Measurements from ENCODE around the gene UBE2M. TPM values are rescaled to one million over a fixed set of nuclear protein-coding genes. Genes with fewer than 3 reads are reported as not detected.

UBE2M gene
- total RNA-seq, 5 donors from 2014 or later (not counting 1 experiment from before 2014, with no cell fraction given): 35.6 to 53.5 (median 48.6) TPM

GRCh38 chr19:58535857-58536256, 22.6 kb downstream of the UBE2M start:
- H3K4me1 ChIP-seq (ENCODE audit: control insufficient read depth in 1 of 2, extremely low read depth in 1 of 2, insufficient read depth in 2 of 2, low read length in 2 of 2): peaks cover 3 to 16% of the 10 kb centered on the region in 2 experiments
- DNase-seq (no peak), ATAC-seq (replicated peaks in 1 of 4) (no peak)
- Mint-ChIP-seq H3K27me3 (peaks cover 0 to 7% of the 10 kb centered on the region in 2 donors), H3K9me3 (no peaks in the 10 kb centered on the region), H3K27ac (no peak overlapping the region), H3K4me1 (peaks cover 6 to 12% (median 9%) of the 10 kb centered on the region in 3 donors), H3K4me3 (no peak overlapping the region), H3K36me3 (no peaks in the 10 kb centered on the region)
- WGBS (ENCODE audit: insufficient coverage): no CpG with 5 or more reads among the region's 3 CpGs
- CTCF ChIA-PET: no interaction called here
- no peaks in the 10 kb centered on the region for H3K9me3 ChIP-seq
- POLR2A ChIA-PET: no interaction called here
- no peak overlapping the region for H3K4me3 ChIP-seq (ENCODE audit: control insufficient read depth in 1 of 2, extremely low read depth in 1 of 2, low read length in 1 of 2)
- H3K27ac ChIP-seq (ENCODE audit: low read length): no peak overlapping the region
- peaks cover 0 to 47% of the 10 kb centered on the region in 2 experiments for H3K27me3 ChIP-seq (replicated peaks in 1 of 2; ENCODE audit: control insufficient read depth in 2 of 2, extremely low read depth in 1 of 2, insufficient read depth in 2 of 2, low read length in 1 of 2)
- H3K36me3 ChIP-seq (ENCODE audit: control insufficient read depth in 2 of 2, extremely low read depth in 1 of 2, insufficient read depth in 1 of 2, low read length in 1 of 2): no peaks in the 10 kb centered on the region

GRCh38 chr19:58531034-58531840, 27.2 kb downstream of the UBE2M start:
- Mint-ChIP-seq H3K9me3 (no peaks in the 10 kb centered on the region), H3K4me1 (no peaks in the 10 kb centered on the region), H3K4me3 (no peak overlapping the region), H3K27ac (no peak overlapping the region), H3K27me3 (peaks cover 0 to 3% of the 10 kb centered on the region in 2 donors), H3K36me3 (no peaks in the 10 kb centered on the region)
- H3K4me3 ChIP-seq (ENCODE audit: control insufficient read depth in 1 of 2, extremely low read depth in 1 of 2, low read length in 1 of 2): no peak overlapping the region
- H3K27me3 ChIP-seq (replicated peaks in 1 of 2; ENCODE audit: control insufficient read depth in 2 of 2, extremely low read depth in 1 of 2, insufficient read depth in 2 of 2, low read length in 1 of 2): peaks cover 0 to 12% of the 10 kb centered on the region in 2 experiments
- H3K4me1 ChIP-seq (ENCODE audit: control insufficient read depth in 1 of 2, extremely low read depth in 1 of 2, insufficient read depth in 2 of 2, low read length in 2 of 2): no peaks in the 10 kb centered on the region
- no peaks in the 10 kb centered on the region for H3K9me3 ChIP-seq
- ATAC-seq (replicated peaks in 1 of 4) (no peak), DNase-seq (no peak)
- WGBS (ENCODE audit: insufficient coverage): 87% methylated on average over 6 of the region's 10 CpGs
- no peaks in the 10 kb centered on the region for H3K36me3 ChIP-seq (ENCODE audit: control insufficient read depth in 2 of 2, extremely low read depth in 1 of 2, insufficient read depth in 1 of 2, low read length in 1 of 2)
- H3K27ac ChIP-seq (ENCODE audit: low read length): no peak overlapping the region
- ChIA-PET POLR2A (no interaction called here), CTCF (no interaction called here)

GRCh38 chr19:58529405-58529804, 29.0 kb downstream of the UBE2M start:
- WGBS (ENCODE audit: insufficient coverage): 88% methylated on average over 1 of the region's 3 CpGs
- H3K27ac ChIP-seq (ENCODE audit: low read length): no peak overlapping the region
- H3K9me3 Mint-ChIP-seq: no peaks in the 10 kb centered on the region

GRCh38 chr19:58522709-58523108, 35.7 kb downstream of the UBE2M start:
- Mint-ChIP-seq H3K9me3 (peaks cover 0 to 4% (median 0%) of the 10 kb centered on the region in 3 donors), H3K4me3 (no peak overlapping the region), H3K27ac (no peak overlapping the region), H3K27me3 (no peaks in the 10 kb centered on the region), H3K36me3 (no peaks in the 10 kb centered on the region), H3K4me1 (peaks cover 23 to 30% (median 28%) of the 10 kb centered on the region in 3 donors)
- ATAC-seq (replicated peaks in 1 of 4) (no peak), DNase-seq (no peak)
- POLR2A ChIA-PET: no interaction called here
- no peak overlapping the region for H3K27ac ChIP-seq (ENCODE audit: low read length)
- no peaks in the 10 kb centered on the region for H3K36me3 ChIP-seq (ENCODE audit: control insufficient read depth in 2 of 2, extremely low read depth in 1 of 2, insufficient read depth in 1 of 2, low read length in 1 of 2)
- no peak overlapping the region for H3K4me3 ChIP-seq (ENCODE audit: control insufficient read depth in 1 of 2, extremely low read depth in 1 of 2, low read length in 1 of 2)
- H3K27me3 ChIP-seq (replicated peaks in 1 of 2; ENCODE audit: control insufficient read depth in 2 of 2, extremely low read depth in 1 of 2, insufficient read depth in 2 of 2, low read length in 1 of 2): no peaks in the 10 kb centered on the region
- peaks cover 11 to 28% of the 10 kb centered on the region in 2 experiments for H3K4me1 ChIP-seq (ENCODE audit: control insufficient read depth in 1 of 2, extremely low read depth in 1 of 2, insufficient read depth in 2 of 2, low read length in 2 of 2)
- CTCF ChIA-PET: no interaction called here
- no peaks in the 10 kb centered on the region for H3K9me3 ChIP-seq
- 96% methylated on average over 2 of the region's 3 CpGs for whole genome bisulfite sequencing (ENCODE audit: insufficient coverage)

More at GRCh38 chr19:58529405-58529804, 29.0 kb downstream of the UBE2M start:
- H3K27me3 ChIP-seq (replicated peaks in 1 of 2; ENCODE audit: control insufficient read depth in 2 of 2, extremely low read depth in 1 of 2, insufficient read depth in 2 of 2, low read length in 1 of 2): peaks cover 0 to 6% of the 10 kb centered on the region in 2 experiments
- ChIA-PET POLR2A (no interaction called here), CTCF (no interaction called here)
- ATAC-seq (replicated peaks in 1 of 4): no peak
- no peak for DNase-seq
- no peak overlapping the region for H3K4me3 Mint-ChIP-seq
- peaks cover 0 to 3% of the 10 kb centered on the region in 2 donors for H3K27me3 Mint-ChIP-seq
- no peaks in the 10 kb centered on the region for H3K9me3 ChIP-seq
- H3K36me3 Mint-ChIP-seq: no peaks in the 10 kb centered on the region
- H3K27ac Mint-ChIP-seq: no peak overlapping the region
- no peaks in the 10 kb centered on the region for H3K4me1 Mint-ChIP-seq
- H3K4me3 ChIP-seq (ENCODE audit: control insufficient read depth in 1 of 2, extremely low read depth in 1 of 2, low read length in 1 of 2): no peak overlapping the region
- no peaks in the 10 kb centered on the region for H3K36me3 ChIP-seq (ENCODE audit: control insufficient read depth in 2 of 2, extremely low read depth in 1 of 2, insufficient read depth in 1 of 2, low read length in 1 of 2)
- no peaks in the 10 kb centered on the region for H3K4me1 ChIP-seq (ENCODE audit: control insufficient read depth in 1 of 2, extremely low read depth in 1 of 2, insufficient read depth in 2 of 2, low read length in 2 of 2)

GRCh38 chr19:58521651-58522050, 36.8 kb downstream of the UBE2M start:
- no peak for ATAC-seq (replicated peaks in 1 of 4)
- Mint-ChIP-seq H3K9me3 (peaks cover 0 to 4% (median 0%) of the 10 kb centered on the region in 3 donors), H3K36me3 (no peaks in the 10 kb centered on the region), H3K4me1 (peaks cover 23 to 35% (median 32%) of the 10 kb centered on the region in 3 donors), H3K27ac (no peak overlapping the region), H3K27me3 (no peaks in the 10 kb centered on the region), H3K4me3 (no peak overlapping the region)
- H3K27me3 ChIP-seq (replicated peaks in 1 of 2; ENCODE audit: control insufficient read depth in 2 of 2, extremely low read depth in 1 of 2, insufficient read depth in 2 of 2, low read length in 1 of 2): no peaks in the 10 kb centered on the region
- WGBS (ENCODE audit: insufficient coverage): 93% methylated on average over 2 of the region's 4 CpGs
- H3K27ac ChIP-seq (ENCODE audit: low read length): no peak overlapping the region
- H3K36me3 ChIP-seq (ENCODE audit: control insufficient read depth in 2 of 2, extremely low read depth in 1 of 2, insufficient read depth in 1 of 2, low read length in 1 of 2): peaks cover 0 to 6% of the 10 kb centered on the region in 2 donors
- no peak for DNase-seq
- no peak overlapping the region for H3K4me3 ChIP-seq (ENCODE audit: control insufficient read depth in 1 of 2, extremely low read depth in 1 of 2, low read length in 1 of 2)
- no peaks in the 10 kb centered on the region for H3K9me3 ChIP-seq
- POLR2A ChIA-PET: interaction anchor here in 1 of 2 donors (0.6 kb wide), 1 partner anchor 53 kb away, joined by 6 read pairs; no protein-coding TSS in a partner anchor
- H3K4me1 ChIP-seq (ENCODE audit: control insufficient read depth in 1 of 2, extremely low read depth in 1 of 2, insufficient read depth in 2 of 2, low read length in 2 of 2): peaks cover 11 to 33% of the 10 kb centered on the region in 2 experiments
- CTCF ChIA-PET: interaction anchor here (0.6 to 2.7 kb wide), 5 partner anchors 22 to 633 kb away, joined by 3 to 13 read pairs (median 4); partner anchors contain the start of genes TRIM28 (in 1 of the 2) and ZNF814 (in 1 of the 2)

- peaks cover 11 to 41% of the 10 kb centered on the region in 2 experiments for H3K4me1 ChIP-seq (ENCODE audit: control insufficient read depth in 1 of 2, extremely low read depth in 1 of 2, insufficient read depth in 2 of 2, low read length in 2 of 2)
- no peaks in the 10 kb centered on the region for H3K27me3 ChIP-seq (replicated peaks in 1 of 2; ENCODE audit: control insufficient read depth in 2 of 2, extremely low read depth in 1 of 2, insufficient read depth in 2 of 2, low read length in 1 of 2)
- DNase-seq (no peak), ATAC-seq (replicated peaks in 1 of 4) (no peak)
- 80% methylated on average over 1 of the region's 7 CpGs for WGBS (ENCODE audit: insufficient coverage)
- POLR2A ChIA-PET: interaction anchor here in 1 of 2 donors (0.6 to 1.2 kb wide), 2 partner anchors 24 to 55 kb away, joined by 3 to 4 read pairs; partner anchors contain the start of gene TRIM28
- peak overlapping the region; percentile 92 for H3K27ac ChIP-seq (ENCODE audit: low read length)
- H3K36me3 ChIP-seq (ENCODE audit: control insufficient read depth in 2 of 2, extremely low read depth in 1 of 2, insufficient read depth in 1 of 2, low read length in 1 of 2): peaks cover 0 to 16% of the 10 kb centered on the region in 2 donors
- H3K27me3 Mint-ChIP-seq: no peaks in the 10 kb centered on the region
- peak overlapping the region; percentile 2 to 88 for H3K4me3 ChIP-seq (ENCODE audit: control insufficient read depth in 1 of 2, extremely low read depth in 1 of 2, low read length in 1 of 2)
- peaks cover 31 to 44% (median 41%) of the 10 kb centered on the region in 3 donors for H3K4me1 Mint-ChIP-seq
- CTCF ChIA-PET: interaction anchor here (1.0 to 2.7 kb wide), 10 partner anchors 20 to 158 kb away, joined by 3 to 13 read pairs (median 4); partner anchors contain the start of genes CHMP2A (in 1 of the 2), TRIM28 (in 1 of the 2) and ZNF497 (in 1 of the 2)
- H3K9me3 ChIP-seq: no peaks in the 10 kb centered on the region
- peaks cover 8% of the 10 kb centered on the region for H3K36me3 Mint-ChIP-seq
- H3K27ac Mint-ChIP-seq: peak overlapping the region; percentile 97 to 98
- peaks cover 0 to 4% (median 0%) of the 10 kb centered on the region in 3 donors for H3K9me3 Mint-ChIP-seq
- H3K4me3 Mint-ChIP-seq: peak overlapping the region; percentile 93 to 94 (median 94)
These were observed 38.2 kb downstream of the UBE2M start for GRCh38 chr19:58520257-58520599.
